BLaER1 (cell line): ENCODE results near the gene SLC35A3.
"Not testable (repeated sequence)": the region's sequence is repeated elsewhere in the genome, so short reads cannot be mapped to it uniquely, and the experiment has no call there.

ENCODE experiments used
- H3K27ac ChIP-seq: shearing (Covaris generic); formaldehyde crosslinking; 2 replicates; pipeline ENCODE4 v1.8.1; 2022
- H3K27me3 ChIP-seq: shearing (Covaris generic); formaldehyde crosslinking; 2 replicates; pipeline ENCODE4 v1.8.1; 2022
- H3K36me3 ChIP-seq: shearing (Covaris generic); formaldehyde crosslinking; 2 replicates; pipeline ENCODE4 v1.8.1; 2022
- H3K4me1 ChIP-seq: shearing (Covaris generic); formaldehyde crosslinking; 2 replicates; pipeline ENCODE4 v1.8.1; 2022
- H3K4me2 ChIP-seq: shearing (Covaris generic); formaldehyde crosslinking; 2 replicates; pipeline ENCODE4 v1.8.1; 2022
- H3K4me3 ChIP-seq: shearing (Covaris generic); formaldehyde crosslinking; 2 replicates; pipeline ENCODE4 v1.8.1; 2022
- H3K9ac ChIP-seq: shearing (Covaris generic); formaldehyde crosslinking; 2 replicates; pipeline ENCODE4 v1.8.1; 2022
- H3K9me3 ChIP-seq: shearing (Covaris generic); formaldehyde crosslinking; 2 replicates; pipeline ENCODE4 v1.8.1; 2022
- H4K20me1 ChIP-seq: shearing (Covaris generic); formaldehyde crosslinking; 2 replicates; pipeline ENCODE4 v1.8.1; 2022
- Cebpa-rat ChIP-seq: shearing (Covaris generic); IDR thresholded peaks from 2 replicates; pipeline ENCODE4 v1.8.1; 2022

SLC35A3 gene

DNA sequence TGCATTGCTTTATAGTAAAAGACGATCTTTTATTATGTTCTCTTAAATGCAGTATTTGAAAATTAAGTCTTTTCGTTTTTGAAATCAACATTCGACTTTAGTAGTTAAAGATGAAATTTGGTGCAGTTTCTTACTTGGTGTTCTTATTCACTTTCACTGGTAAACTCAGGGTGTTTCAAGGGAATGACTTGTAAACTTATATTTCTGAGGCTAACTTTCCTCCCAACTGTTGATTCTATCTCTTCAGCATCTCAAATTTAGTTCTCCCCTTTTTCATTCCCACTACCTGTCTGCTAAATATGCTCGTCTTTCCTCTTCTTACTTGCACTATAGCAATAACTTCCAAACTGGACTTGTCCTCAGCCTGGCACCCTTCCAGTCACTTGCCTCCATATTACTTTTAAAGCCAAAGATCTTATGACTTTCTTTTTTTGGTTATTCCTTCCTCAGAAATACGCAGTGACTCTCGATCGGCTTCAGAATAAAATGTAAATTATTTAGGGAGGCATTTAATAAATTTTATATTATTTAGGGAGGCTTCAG, 988 bp downstream of the SLC35A3 start:
- Histone ChIP-seq H3K9ac (peak overlapping the region; percentile 81), H3K27me3 (no peaks in the 10 kb centered on the region), H4K20me1 (no peaks in the 10 kb centered on the region), H3K27ac (0 out of 2 replicates have a peak overlapping the region, but pooled peaks have one; percentile 78), H3K4me3 (peak overlapping the region; percentile 93), H3K36me3 (peaks cover 15% of the 10 kb centered on the region), H3K9me3 (no peaks in the 10 kb centered on the region), H3K4me2 (peak overlapping the region; percentile 86), H3K4me1 (peaks cover 17% of the 10 kb centered on the region)
- TF ChIP-seq Cebpa-rat = no peak

GRCh38 chr1:99972066-99972465, 2.3 kb downstream of the SLC35A3 start:
- H3K4me1 ChIP-seq = peaks cover 17% of the 10 kb centered on the region
- H3K4me2 ChIP-seq, H3K4me3 ChIP-seq, H3K9ac ChIP-seq, H4K20me1 ChIP-seq, H3K27ac ChIP-seq, H3K9me3 ChIP-seq, H3K27me3 ChIP-seq: not testable (repeated sequence)
- peaks cover 25% of the 10 kb centered on the region for H3K36me3 ChIP-seq

GRCh38 chr1:99975529-99975928, 5.7 kb downstream of the SLC35A3 start:
- TF ChIP-seq Cebpa-rat = no peak
- Histone ChIP-seq H3K27me3 (no peaks in the 10 kb centered on the region), H3K9me3 (no peaks in the 10 kb centered on the region), H4K20me1 (no peaks in the 10 kb centered on the region), H3K4me3 (no peak overlapping the region), H3K9ac (no peak overlapping the region), H3K27ac (no peak overlapping the region), H3K4me2 (no peak overlapping the region), H3K36me3 (peaks cover 25% of the 10 kb centered on the region), H3K4me1 (peaks cover 6% of the 10 kb centered on the region)

GRCh38 chr1:99977326-99977725, 7.5 kb downstream of the SLC35A3 start:
- H3K27ac ChIP-seq, H4K20me1 ChIP-seq, H3K27me3 ChIP-seq, H3K4me3 ChIP-seq, H3K9ac ChIP-seq, H3K9me3 ChIP-seq, H3K4me1 ChIP-seq, H3K4me2 ChIP-seq: not testable (repeated sequence)
- H3K36me3 ChIP-seq = peaks cover 29% of the 10 kb centered on the region

DNA sequence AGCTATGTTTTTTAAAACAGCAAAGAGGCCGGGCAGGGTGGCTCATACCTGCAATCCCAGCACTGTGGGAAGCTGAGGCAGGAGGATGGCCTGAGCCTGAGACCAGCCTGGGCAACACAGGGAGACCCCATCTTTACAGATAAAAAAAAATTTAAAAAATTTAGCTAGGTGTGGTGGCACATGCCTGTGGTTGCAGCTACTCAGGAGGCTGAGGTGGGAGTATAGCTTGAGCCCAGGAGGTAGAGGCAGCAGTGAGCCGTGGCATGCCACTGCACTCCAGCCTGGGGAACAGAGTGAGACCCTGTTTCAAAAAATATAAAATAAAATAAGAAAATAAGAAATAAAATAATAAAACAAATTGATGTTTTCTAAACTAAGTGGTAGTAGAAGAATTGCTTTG, 8.4 kb downstream of the SLC35A3 start:
- Histone ChIP-seq H3K4me1 (no peaks in the 10 kb centered on the region), H3K27ac (no peak overlapping the region), H3K27me3 (no peaks in the 10 kb centered on the region), H3K9ac (no peak overlapping the region), H4K20me1 (no peaks in the 10 kb centered on the region), H3K9me3 (0 out of 2 replicates have a peak, but pooled peaks cover 3% of the 10 kb centered on the region), H3K36me3 (peaks cover 31% of the 10 kb centered on the region), H3K4me3 (no peak overlapping the region), H3K4me2 (no peak overlapping the region)
- TF ChIP-seq Cebpa-rat = no peak

- no peak for TF ChIP-seq Cebpa-rat
- Histone ChIP-seq H3K4me3 (no peak overlapping the region), H3K27ac (no peak overlapping the region), H3K36me3 (peaks cover 37% of the 10 kb centered on the region), H3K9me3 (0 out of 2 replicates have a peak, but pooled peaks cover 9% of the 10 kb centered on the region), H3K4me1 (no peaks in the 10 kb centered on the region), H3K4me2 (no peak overlapping the region), H4K20me1 (no peaks in the 10 kb centered on the region), H3K9ac (no peak overlapping the region), H3K27me3 (no peaks in the 10 kb centered on the region)
These were observed 9.3 kb downstream of the SLC35A3 start for GRCh38 chr1:99979091-99979490.

DNA sequence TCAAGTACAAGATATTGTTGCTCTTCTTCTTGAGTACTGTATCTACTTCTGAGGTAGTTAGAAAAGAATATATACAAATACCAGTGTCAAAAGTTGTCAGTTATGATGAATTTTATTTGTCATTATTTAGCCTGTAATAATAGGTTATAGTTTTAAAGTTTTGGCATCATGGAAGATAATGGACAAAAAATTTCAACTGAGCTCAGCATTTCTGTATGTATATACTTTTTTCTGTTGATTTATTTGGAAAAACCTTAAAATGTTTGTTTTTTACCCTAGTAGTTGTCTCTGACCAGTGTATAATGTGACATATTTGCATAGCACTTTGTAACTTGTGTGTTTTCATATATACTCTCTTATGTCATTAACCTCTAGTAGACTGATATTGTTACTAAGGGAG, 11.1 kb downstream of the SLC35A3 start:
- Histone ChIP-seq H3K27ac (no peak overlapping the region), H3K9ac (no peak overlapping the region), H3K36me3 (peaks cover 21% of the 10 kb centered on the region), H3K27me3 (no peaks in the 10 kb centered on the region), H3K4me3 (no peak overlapping the region), H3K4me2 (no peak overlapping the region), H3K9me3 (peaks cover 26% of the 10 kb centered on the region), H4K20me1 (no peaks in the 10 kb centered on the region), H3K4me1 (no peaks in the 10 kb centered on the region)
- TF ChIP-seq Cebpa-rat = no peak

- Histone ChIP-seq H3K9me3 (peaks cover 42% of the 10 kb centered on the region), H4K20me1 (no peaks in the 10 kb centered on the region), H3K9ac (no peak overlapping the region), H3K4me3 (no peak overlapping the region), H3K27me3 (no peaks in the 10 kb centered on the region), H3K36me3 (peaks cover 30% of the 10 kb centered on the region), H3K27ac (no peak overlapping the region), H3K4me1 (no peaks in the 10 kb centered on the region), H3K4me2 (no peak overlapping the region)
- no peak for TF ChIP-seq Cebpa-rat
These were observed 16.9 kb downstream of the SLC35A3 start for GRCh38 chr1:99986656-99987225.

DNA sequence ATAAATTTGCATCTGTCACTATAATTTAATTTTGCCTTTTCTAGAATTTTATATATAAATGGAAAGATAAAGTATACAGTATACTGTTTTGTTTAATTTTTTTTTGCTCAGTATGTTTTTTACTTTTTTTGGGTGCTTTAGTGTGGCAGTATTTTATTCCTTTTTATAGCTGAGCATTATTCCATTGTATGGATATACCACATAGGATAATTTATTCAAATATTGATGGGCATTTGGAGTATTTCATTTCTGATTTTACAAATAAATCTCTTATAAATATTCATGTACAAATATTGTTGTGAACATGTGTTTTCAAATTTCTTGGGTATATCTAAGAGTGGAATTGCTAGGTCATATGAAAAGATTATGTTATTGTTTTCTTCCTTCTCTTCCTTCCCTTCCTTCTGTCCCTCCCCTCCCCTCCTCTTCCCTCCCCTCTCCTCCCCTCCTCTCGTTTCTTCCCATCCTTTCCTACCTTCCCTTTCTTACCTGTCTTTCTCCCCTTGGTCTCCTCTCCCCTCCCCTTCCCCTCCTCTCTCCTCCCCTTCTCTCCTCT, 18.5 kb downstream of the SLC35A3 start:
- Histone ChIP-seq H3K9me3 (peaks cover 50% of the 10 kb centered on the region), H3K27me3 (no peaks in the 10 kb centered on the region), H3K4me3 (no peak overlapping the region), H3K9ac (no peak overlapping the region), H3K4me1 (no peaks in the 10 kb centered on the region), H4K20me1 (no peaks in the 10 kb centered on the region), H3K27ac (no peak overlapping the region), H3K4me2 (no peak overlapping the region), H3K36me3 (peaks cover 34% of the 10 kb centered on the region)
- TF ChIP-seq Cebpa-rat = no peak

DNA sequence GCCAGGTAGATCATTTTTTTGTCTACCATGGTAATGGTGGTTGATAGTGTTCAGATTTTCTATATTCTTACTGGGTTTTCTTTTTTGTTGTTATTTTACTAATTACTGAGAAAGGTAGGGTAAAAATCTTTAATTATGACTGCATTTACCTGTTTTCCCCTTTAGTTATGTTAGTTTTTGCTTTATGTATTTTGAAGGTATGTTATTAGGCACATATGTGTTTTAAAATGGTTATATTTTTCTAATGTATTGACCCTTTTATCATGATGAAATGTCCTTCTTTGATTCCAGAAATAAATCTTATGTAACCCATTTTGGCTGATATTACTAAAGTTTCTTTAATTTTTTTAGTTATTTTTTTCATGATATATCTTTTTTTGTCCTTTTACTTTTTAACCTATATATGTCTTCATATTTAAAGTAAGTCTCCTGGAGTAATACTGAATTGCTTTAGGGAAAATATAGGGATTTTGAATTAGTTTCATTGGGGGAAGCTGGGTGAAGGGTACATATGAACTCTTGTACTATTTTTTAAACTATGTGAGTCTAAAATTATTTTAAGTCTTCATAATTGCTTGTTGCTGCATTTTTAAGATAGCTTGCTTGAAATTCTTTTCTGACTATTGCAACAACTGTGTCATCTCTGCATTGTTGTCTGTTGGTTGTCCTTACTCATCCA, 22.4 kb downstream of the SLC35A3 start:
- Histone ChIP-seq H3K27me3 (no peaks in the 10 kb centered on the region), H4K20me1 (no peaks in the 10 kb centered on the region), H3K27ac (no peak overlapping the region), H3K9ac (no peak overlapping the region), H3K4me3 (no peak overlapping the region), H3K9me3 (peaks cover 28% of the 10 kb centered on the region), H3K36me3 (peaks cover 48% of the 10 kb centered on the region), H3K4me1 (no peaks in the 10 kb centered on the region), H3K4me2 (no peak overlapping the region)
- no peak for TF ChIP-seq Cebpa-rat
